HG02798 (cell line): ENCODE data around the gene CYP2U1.
"Not testable (repeated sequence)": the region's sequence is repeated elsewhere in the genome, so short reads cannot be mapped to it uniquely, and the experiment has no call there.

Source experiments
- ATAC-seq: cut with Tn5 transposase; IDR thresholded peaks from one replicate; pipeline ENCODE4 v1.9.1; 2021; ENCODE audit warnings: mild to moderate bottlenecking; ENCODE audit not compliant: unreplicated experiment, poor library complexity

The CYP2U1 gene

GRCh38 chr4:107916623-107917022 is 14.7 kb upstream of the CYP2U1 start:
- no peak for ATAC-seq

GRCh38 chr4:107917500-107917899 is 13.8 kb upstream of the CYP2U1 start:
- no peak for ATAC-seq

- ATAC-seq = no peak
Measured at GRCh38 chr4:107922486-107923473, 8.6 kb upstream of the CYP2U1 start.

GRCh38 chr4:107925713-107926112 is 5.6 kb upstream of the CYP2U1 start:
- not testable (repeated sequence) for ATAC-seq

- not testable (repeated sequence) for ATAC-seq
Measured at GRCh38 chr4:107926875-107927274, 4.5 kb upstream of the CYP2U1 start.

GRCh38 chr4:107931775-107932321 is 499 bp downstream of the CYP2U1 start:
- ATAC-seq = no peak

GRCh38 chr4:107935246-107935645 is 3.9 kb downstream of the CYP2U1 start:
- no peak for ATAC-seq

GRCh38 chr4:107937040-107937439 is 5.7 kb downstream of the CYP2U1 start:
- peak; percentile 55 for ATAC-seq

- no peak for ATAC-seq
Measured at GRCh38 chr4:107939307-107939706, 8.0 kb downstream of the CYP2U1 start.

GRCh38 chr4:107945809-107946208 is 14.5 kb downstream of the CYP2U1 start:
- no peak for ATAC-seq

GRCh38 chr4:107950746-107951540 is 19.6 kb downstream of the CYP2U1 start:
- ATAC-seq = no peak

- ATAC-seq = no peak
Measured at GRCh38 chr4:107951551-107951950, 20.2 kb downstream of the CYP2U1 start.

- ATAC-seq = no peak
Measured at GRCh38 chr4:107956011-107956410, 24.7 kb downstream of the CYP2U1 start.

- no peak for ATAC-seq
Measured at GRCh38 chr4:107966903-107967302, 35.6 kb downstream of the CYP2U1 start.

- not testable (repeated sequence) for ATAC-seq
Measured at GRCh38 chr4:107967519-107967918, 36.2 kb downstream of the CYP2U1 start.

GRCh38 chr4:107967921-107968320 is 36.6 kb downstream of the CYP2U1 start:
- ATAC-seq = not testable (repeated sequence)

GRCh38 chr4:107970063-107970798 is 38.9 kb downstream of the CYP2U1 start:
- no peak for ATAC-seq

- no peak for ATAC-seq
Measured at GRCh38 chr4:107972605-107973004, 41.3 kb downstream of the CYP2U1 start.

GRCh38 chr4:107974523-107974922 is 43.2 kb downstream of the CYP2U1 start:
- ATAC-seq = no peak

GRCh38 chr4:107977482-107977881 is 46.1 kb downstream of the CYP2U1 start:
- no peak for ATAC-seq
